Mononuclear cell (primary cell): ENCODE results near the gene ADARB2. TPM values are rescaled to one million over a fixed set of nuclear protein-coding genes. Genes with fewer than 3 reads are reported as not detected.

Experiments used
- H3K27me3 ChIP-seq: 2 replicates; pipeline ENCODE4 v1.6.0; 2011; ENCODE audit warnings: low read length, control low read depth; ENCODE audit not compliant: insufficient read depth
- H3K4me1 ChIP-seq: 2 replicates; pipeline ENCODE4 v1.5.1; 2011; ENCODE audit warnings: mild to moderate bottlenecking, low read length, control low read depth; ENCODE audit not compliant: insufficient read depth
- H3K4me3 ChIP-seq: 2 replicates; pipeline ENCODE4 v1.5.1; 2011; ENCODE audit warnings: mild to moderate bottlenecking, low read length, moderate library complexity
- H3K9me3 ChIP-seq: 2 replicates; pipeline ENCODE4 v1.5.1; 2011; ENCODE audit warnings: low read depth, mild to moderate bottlenecking, control low read depth, low read length
- total RNA-seq: library from RNA; depleted of rRNA; stranded (reverse); fragments of >200 nt; gene quantifications from one replicate; pipeline ENCODE4 v1.2.3, GENCODE V29; 2012

ADARB2 gene
- total RNA-seq, 1 donor: under 0.01 TPM

- H3K27me3 ChIP-seq: no peaks in the 10 kb centered on the region
- H3K4me1 ChIP-seq: no peaks in the 10 kb centered on the region
- no peak overlapping the region for H3K4me3 ChIP-seq
- H3K9me3 ChIP-seq: no peaks in the 10 kb centered on the region
Measured at GRCh38 chr10:1683649-1684048, 53.7 kb downstream of the ADARB2 start.

GRCh38 chr10:1679821-1680650 is 57.3 kb downstream of the ADARB2 start:
- no peaks in the 10 kb centered on the region for H3K9me3 ChIP-seq
- H3K27me3 ChIP-seq: no peaks in the 10 kb centered on the region
- H3K4me3 ChIP-seq: no peak overlapping the region
- H3K4me1 ChIP-seq: no peaks in the 10 kb centered on the region

GRCh38 chr10:1678084-1678483 is 59.2 kb downstream of the ADARB2 start:
- Histone ChIP-seq H3K4me1 (no peaks in the 10 kb centered on the region), H3K27me3 (no peaks in the 10 kb centered on the region), H3K9me3 (no peaks in the 10 kb centered on the region), H3K4me3 (no peak overlapping the region)

GRCh38 chr10:1677307-1677939 is 59.9 kb downstream of the ADARB2 start:
- H3K4me1 ChIP-seq: no peaks in the 10 kb centered on the region
- H3K27me3 ChIP-seq: no peaks in the 10 kb centered on the region
- H3K4me3 ChIP-seq: no peak overlapping the region
- H3K9me3 ChIP-seq: no peaks in the 10 kb centered on the region

GRCh38 chr10:1674501-1674900 is 62.8 kb downstream of the ADARB2 start:
- Histone ChIP-seq H3K4me1 (no peaks in the 10 kb centered on the region), H3K27me3 (no peaks in the 10 kb centered on the region), H3K4me3 (no peak overlapping the region), H3K9me3 (no peaks in the 10 kb centered on the region)

GRCh38 chr10:1673568-1674345 is 63.6 kb downstream of the ADARB2 start:
- no peaks in the 10 kb centered on the region for H3K27me3 ChIP-seq
- no peaks in the 10 kb centered on the region for H3K4me1 ChIP-seq
- H3K4me3 ChIP-seq: no peak overlapping the region
- no peaks in the 10 kb centered on the region for H3K9me3 ChIP-seq

- H3K4me3 ChIP-seq: no peak overlapping the region
- H3K27me3 ChIP-seq: no peaks in the 10 kb centered on the region
- H3K9me3 ChIP-seq: no peaks in the 10 kb centered on the region
- H3K4me1 ChIP-seq: no peaks in the 10 kb centered on the region
Measured at GRCh38 chr10:1672001-1672781, 65.1 kb downstream of the ADARB2 start.

GRCh38 chr10:1671366-1672000 is 65.8 kb downstream of the ADARB2 start:
- H3K9me3 ChIP-seq: no peaks in the 10 kb centered on the region
- H3K27me3 ChIP-seq: no peaks in the 10 kb centered on the region
- no peak overlapping the region for H3K4me3 ChIP-seq
- H3K4me1 ChIP-seq: no peaks in the 10 kb centered on the region

- H3K4me3 ChIP-seq: no peak overlapping the region
- no peaks in the 10 kb centered on the region for H3K9me3 ChIP-seq
- no peaks in the 10 kb centered on the region for H3K27me3 ChIP-seq
- H3K4me1 ChIP-seq: no peaks in the 10 kb centered on the region
Measured at GRCh38 chr10:1670541-1671365, 66.6 kb downstream of the ADARB2 start.

GRCh38 chr10:1669433-1669832 is 67.9 kb downstream of the ADARB2 start:
- Histone ChIP-seq H3K4me1 (no peaks in the 10 kb centered on the region), H3K27me3 (no peaks in the 10 kb centered on the region), H3K4me3 (no peak overlapping the region), H3K9me3 (no peaks in the 10 kb centered on the region)

- H3K4me1 ChIP-seq: no peaks in the 10 kb centered on the region
- H3K9me3 ChIP-seq: no peaks in the 10 kb centered on the region
- H3K4me3 ChIP-seq: no peak overlapping the region
- H3K27me3 ChIP-seq: no peaks in the 10 kb centered on the region
Measured at GRCh38 chr10:1668399-1668798, 68.9 kb downstream of the ADARB2 start.

GRCh38 chr10:1667392-1667791 is 69.9 kb downstream of the ADARB2 start:
- H3K9me3 ChIP-seq: no peaks in the 10 kb centered on the region
- H3K4me1 ChIP-seq: no peaks in the 10 kb centered on the region
- H3K27me3 ChIP-seq: no peaks in the 10 kb centered on the region
- H3K4me3 ChIP-seq: no peak overlapping the region

- H3K4me1 ChIP-seq: peaks cover 4% of the 10 kb centered on the region
- no peaks in the 10 kb centered on the region for H3K9me3 ChIP-seq
- H3K27me3 ChIP-seq: no peaks in the 10 kb centered on the region
- no peak overlapping the region for H3K4me3 ChIP-seq
Measured at GRCh38 chr10:1666147-1666546, 71.2 kb downstream of the ADARB2 start.

GRCh38 chr10:1665681-1666080 is 71.6 kb downstream of the ADARB2 start:
- Histone ChIP-seq H3K4me3 (no peak overlapping the region), H3K9me3 (no peaks in the 10 kb centered on the region), H3K4me1 (peaks cover 4% of the 10 kb centered on the region), H3K27me3 (no peaks in the 10 kb centered on the region)
